Spleen (tissue), 7 donors: Measurements from ENCODE around the gene PHEX.

Source experiments
- CTCF ChIP-seq, 11 experiments: fragments of 200-600 bp in 7 of 11; fragments of 450-650 bp in 4 of 11; sonication (generic) in 4 of 11; IDR thresholded peaks in 8 of 11; conservative IDR thresholded peaks in 3 of 11; 1 replicate in 7 of 11; 2 replicates in 4 of 11; pipeline versions ENCODE4 v1.4.0 to v1.8.0; 2016 to 2021; ENCODE audit warnings: antibody characterized with exemption in 11 of 11, inconsistent platforms in 4 of 11, mild to moderate bottlenecking in 1 of 11
- POLR2A ChIP-seq, 3 donors: fragments of 450-650 bp; IDR thresholded peaks; one replicate each; pipeline ENCODE4 v1.5.1; 2017; ENCODE audit warnings: antibody characterized with exemption in 3 of 3, mild to moderate bottlenecking in 1 of 3
- POLR2AphosphoS5 ChIP-seq, 3 donors: sonication (generic); formaldehyde crosslinking; IDR thresholded peaks; one replicate each; pipeline ENCODE4 v1.5.1; 2017; ENCODE audit warnings: antibody characterized with exemption in 3 of 3
- donor health status: DM: no; HTN: no; CAD: no; lungs with moderate emphysema.
- donor health status: DM: no; HTN: no; CAD: no.
- donor health status: DM: no; HTN: no; CAD: no.

GRCh38 chrX:22060415-22061280 is 28.5 kb downstream of the PHEX start:
- TF ChIP-seq CTCF (IDR thresholded peaks at IDR 0.05 in 8 of 11, conservative IDR thresholded peaks at IDR 0.05 in 3 of 11), result no peak
- no peak for TF ChIP-seq POLR2A (IDR thresholded peaks at IDR 0.05)
- TF ChIP-seq POLR2AphosphoS5 (IDR thresholded peaks at IDR 0.05), result no peak
